Lung (tissue), 12 donors: ENCODE data around the gene PRPF18. TPM values are rescaled to one million over a fixed set of nuclear protein-coding genes. Genes with fewer than 3 reads are reported as not detected.

Experiments used
- ATAC-seq: fragments of 200-7000 bp; cut with Tn5 transposase; one replicate; pipeline ENCODE4 v1.9.1; 2020; ENCODE audit warnings: moderate number of reproducible peaks; ENCODE audit not compliant: insufficient read depth, low FRiP score
- DNase-seq, 3 donors: peaks; one replicate each; pipeline ENCODE4 v3.0.0-alpha.2; 2013 to 2017
- H3K27ac ChIP-seq, 2 donors: one replicate each; pipeline ENCODE4 v1.5.1; 2013; ENCODE audit warnings: mild to moderate bottlenecking in 2 of 2, moderate library complexity in 2 of 2, control low read depth in 1 of 2, inconsistent platforms in 1 of 2, low read depth in 1 of 2, low read length in 1 of 2
- H3K27me3 ChIP-seq, 3 donors: one replicate each; pipeline ENCODE4 v1.5.1; 2013; ENCODE audit warnings: low read length in 2 of 3; ENCODE audit not compliant: control insufficient read depth in 3 of 3, insufficient read depth in 3 of 3
- H3K36me3 ChIP-seq, 4 donors: one replicate each; pipeline ENCODE4 v1.5.1; 2013; ENCODE audit warnings: low read length in 4 of 4, mild to moderate bottlenecking in 1 of 4, moderate library complexity in 1 of 4; ENCODE audit not compliant: control insufficient read depth in 4 of 4, insufficient read depth in 4 of 4
- H3K4me1 ChIP-seq, 5 donors: one replicate each; pipeline ENCODE4 v1.5.1; 2013; ENCODE audit warnings: low read length in 5 of 5, mild to moderate bottlenecking in 2 of 5, moderate library complexity in 1 of 5; ENCODE audit not compliant: control insufficient read depth in 5 of 5, insufficient read depth in 5 of 5
- H3K4me3 ChIP-seq: one replicate; pipeline ENCODE4 v1.5.1; 2013; ENCODE audit warnings: mild to moderate bottlenecking, control low read depth, moderate library complexity
- H3K9ac ChIP-seq, 2 donors: one replicate each; pipeline ENCODE4 v1.5.1; 2013; ENCODE audit warnings: low read length in 2 of 2, control low read depth in 1 of 2; ENCODE audit not compliant: insufficient read depth in 1 of 2
- H3K9me3 ChIP-seq, 4 donors: one replicate each; pipeline ENCODE4 v1.5.1; 2013; ENCODE audit warnings: low read length in 3 of 4, mild to moderate bottlenecking in 1 of 4, moderate library complexity in 1 of 4; ENCODE audit not compliant: control insufficient read depth in 4 of 4, insufficient read depth in 3 of 4
- CTCF ChIP-seq: IDR thresholded peaks from 2 replicates; pipeline ENCODE4 v1.5.1; 2012; ENCODE audit warnings: mild to moderate bottlenecking; ENCODE audit errors: control extremely low read depth, extremely low read depth
- WGBS, 2 donors: extraction: QIAGEN DNeasy Blood & Tissue Kit; methylation state at CpG; one replicate each; pipeline ENCODE4 v1.1.7; 2013; 5-methylcytosine and 5-hydroxymethylcytosine counted together
- polyA plus RNA-seq, 2 donors: library from polyadenylated mRNA; stranded (reverse); fragments of 200-250 nt; gene quantifications; one replicate each; pipeline ENCODE4 v1.2.1, GENCODE V29; 2013
- total RNA-seq, 2 donors: library from RNA; depleted of rRNA in 1 of 2; stranded (reverse); fragments of >200 nt in 1 of 2; gene quantifications; one replicate each; pipeline ENCODE4 v1.2.1, GENCODE V29; 2014 to 2021
- donor health status: control.
- donor health status: control.
- donor health status: Bipolar disorder and iron deficiency.
- donor health status: healthy.
- donor health status: DM: yes; HTN: yes; CAD: no.

PRPF18 gene
- total and polyA plus RNA-seq, 4 donors, result 10.6 to 39.9 (median 19.3) TPM

- TF ChIP-seq CTCF, result no peak
- Histone ChIP-seq H3K4me3 (no peak overlapping the region), H3K9ac (no peak overlapping the region), H3K36me3 (peaks cover 37 to 49% (median 43%) of the 10 kb centered on the region in 4 donors), H3K27me3 (no peaks in the 10 kb centered on the region), H3K4me1 (peaks cover 0 to 18% (median 14%) of the 10 kb centered on the region in 5 donors), H3K27ac (no peak overlapping the region), H3K9me3 (no peaks in the 10 kb centered on the region)
- DNase-seq (no peak), ATAC-seq (no peak)
- WGBS, 2 donors, result 91 to 92% methylated on average over 4 of the region's 4 CpGs
These were observed 68.1 kb downstream of the PRPF18 start for GRCh38 chr10:13654846-13655245.

- Histone ChIP-seq H3K4me3 (no peak overlapping the region), H3K27me3 (no peaks in the 10 kb centered on the region), H3K36me3 (peaks cover 32 to 50% (median 41%) of the 10 kb centered on the region in 4 donors), H3K4me1 (peaks cover 0 to 34% (median 14%) of the 10 kb centered on the region in 5 donors), H3K9me3 (no peaks in the 10 kb centered on the region), H3K9ac (no peak overlapping the region), H3K27ac (no peak overlapping the region)
- WGBS, 2 donors, result 95 to 96% methylated on average over 68 of the region's 68 CpGs
- no peak for TF ChIP-seq CTCF
- DNase-seq (no peak), ATAC-seq (no peak)
These were observed 69.8 kb downstream of the PRPF18 start for GRCh38 chr10:13656337-13657100.

- ATAC-seq (no peak), DNase-seq (no peak)
- no peak for TF ChIP-seq CTCF
- Histone ChIP-seq H3K9me3 (no peaks in the 10 kb centered on the region), H3K36me3 (peaks cover 25 to 46% (median 37%) of the 10 kb centered on the region in 4 donors), H3K9ac (no peak overlapping the region), H3K4me1 (peaks cover 0 to 39% (median 14%) of the 10 kb centered on the region in 5 donors), H3K4me3 (no peak overlapping the region), H3K27me3 (no peaks in the 10 kb centered on the region), H3K27ac (no peak overlapping the region)
- 94 to 95% methylated on average over 49 of the region's 49 CpGs for WGBS, 2 donors
These were observed 70.4 kb downstream of the PRPF18 start for GRCh38 chr10:13657101-13657680.
